Endothelial cell (in vitro differentiated cells): ENCODE measurements around the gene CFAP52. TPM values are rescaled to one million over a fixed set of nuclear protein-coding genes. Genes with fewer than 3 reads are reported as not detected.

Experiments
- DNase-seq: peaks from one replicate; pipeline ENCODE4 v3.0.0; 2021; ENCODE audit warnings: low spot score
- H3K27ac Mint-ChIP-seq: one replicate; pipeline ENCODE4 v1.8.0; 2021; ENCODE audit warnings: mixed read lengths, inconsistent platforms; ENCODE audit not compliant: unreplicated experiment
- H3K27me3 Mint-ChIP-seq: one replicate; pipeline ENCODE4 v1.8.0; 2021; ENCODE audit warnings: mild to moderate bottlenecking, moderate library complexity, mixed read lengths, inconsistent platforms; ENCODE audit not compliant: unreplicated experiment
- H3K36me3 Mint-ChIP-seq: one replicate; pipeline ENCODE4 v1.8.0; 2021; ENCODE audit warnings: mild to moderate bottlenecking, low read depth, mixed read lengths, inconsistent platforms; ENCODE audit not compliant: unreplicated experiment
- H3K4me1 Mint-ChIP-seq: one replicate; pipeline ENCODE4 v1.8.0; 2021; ENCODE audit warnings: mild to moderate bottlenecking, mixed read lengths, inconsistent platforms; ENCODE audit not compliant: unreplicated experiment
- H3K4me3 Mint-ChIP-seq: one replicate; pipeline ENCODE4 v1.8.0; 2021; ENCODE audit warnings: mild to moderate bottlenecking, mixed read lengths, inconsistent platforms; ENCODE audit not compliant: unreplicated experiment
- H3K9me3 Mint-ChIP-seq: one replicate; pipeline ENCODE4 v1.8.0; 2021; ENCODE audit warnings: mixed read lengths, inconsistent platforms; ENCODE audit not compliant: unreplicated experiment
- long read RNA-seq: library from polyadenylated mRNA; unstranded; transcript quantifications from one replicate; pipeline ENCODE4 v2.0.0, GENCODE V29; 2020; ENCODE audit not compliant: unreplicated experiment
- total RNA-seq: library from RNA; stranded (reverse); fragmentation: NEBNext Ultra II Directional; extraction: Animal tissue kit (Norgen Biotek cat#: 25700); gene quantifications from one replicate; pipeline ENCODE4 v1.2.1, GENCODE V29; 2021; ENCODE audit not compliant: unreplicated experiment
- TF ChIP-seq, protein P1 (sequence below): fragments of 200-600 bp; sonication (generic); IDR thresholded peaks from one replicate; pipeline ENCODE4 v1.5.0; 2021; ENCODE audit warnings: antibody characterized with exemption; ENCODE audit not compliant: unreplicated experiment

The CFAP52 gene, protein sequence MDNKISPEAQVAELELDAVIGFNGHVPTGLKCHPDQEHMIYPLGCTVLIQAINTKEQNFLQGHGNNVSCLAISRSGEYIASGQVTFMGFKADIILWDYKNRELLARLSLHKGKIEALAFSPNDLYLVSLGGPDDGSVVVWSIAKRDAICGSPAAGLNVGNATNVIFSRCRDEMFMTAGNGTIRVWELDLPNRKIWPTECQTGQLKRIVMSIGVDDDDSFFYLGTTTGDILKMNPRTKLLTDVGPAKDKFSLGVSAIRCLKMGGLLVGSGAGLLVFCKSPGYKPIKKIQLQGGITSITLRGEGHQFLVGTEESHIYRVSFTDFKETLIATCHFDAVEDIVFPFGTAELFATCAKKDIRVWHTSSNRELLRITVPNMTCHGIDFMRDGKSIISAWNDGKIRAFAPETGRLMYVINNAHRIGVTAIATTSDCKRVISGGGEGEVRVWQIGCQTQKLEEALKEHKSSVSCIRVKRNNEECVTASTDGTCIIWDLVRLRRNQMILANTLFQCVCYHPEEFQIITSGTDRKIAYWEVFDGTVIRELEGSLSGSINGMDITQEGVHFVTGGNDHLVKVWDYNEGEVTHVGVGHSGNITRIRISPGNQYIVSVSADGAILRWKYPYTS
- total RNA-seq = not detected
- long read RNA-seq = 0 reads

DNA sequence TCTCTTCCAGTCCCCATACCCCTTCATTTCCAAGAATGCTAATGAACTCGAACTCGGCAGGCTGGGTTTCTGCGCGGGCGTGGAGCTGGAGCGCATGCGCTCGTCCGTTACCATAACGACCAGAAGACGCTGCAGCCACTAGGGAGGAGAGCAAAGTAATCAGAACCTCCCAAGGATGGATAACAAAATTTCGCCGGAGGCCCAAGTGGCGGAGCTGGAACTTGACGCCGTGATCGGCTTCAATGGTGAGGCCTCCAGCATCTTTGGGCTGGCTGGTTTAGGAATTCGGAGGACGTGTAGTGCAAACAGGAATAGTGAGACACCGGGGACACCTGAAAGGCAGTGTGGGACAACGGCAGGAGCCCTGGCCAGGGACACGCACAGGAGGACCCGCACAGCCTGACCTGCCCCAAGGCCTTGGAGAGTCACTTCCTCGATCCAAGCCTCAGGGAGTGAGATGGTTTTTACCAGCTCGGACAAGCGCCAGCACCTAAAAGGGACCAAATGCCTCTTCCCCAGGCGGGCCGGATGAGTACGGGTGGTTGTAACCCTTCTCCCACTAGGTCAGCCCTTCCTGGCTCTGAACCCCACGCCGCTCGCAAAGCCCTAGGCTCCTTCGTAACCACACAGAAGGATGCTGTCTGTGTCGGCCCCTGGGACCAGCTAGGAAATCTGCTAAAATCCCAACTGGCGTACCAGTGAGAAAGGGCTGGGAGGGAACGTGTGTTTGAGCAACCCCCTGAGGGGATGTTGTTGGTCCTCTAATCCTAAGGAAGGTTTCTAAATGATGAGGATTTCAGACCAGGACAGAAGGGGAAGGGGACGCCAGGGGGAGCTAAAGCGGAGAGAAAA is at the start of gene CFAP52:
CFAP52 (plus strand) TSS at position 122 of the 852 bp plus-strand sequence; CDS start at position 176, 54 bp downstream.
- Mint-ChIP-seq H3K9me3 (no peaks in the 10 kb centered on the region), H3K27me3 (peaks cover 3% of the 10 kb centered on the region), H3K27ac (peak within 1 kb of the TSS; percentile 57), H3K36me3 (no peaks in the 10 kb centered on the region), H3K4me1 (peaks cover 11% of the 10 kb centered on the region), H3K4me3 (peak within 1 kb of the TSS; percentile 98)
- TF ChIP-seq, protein P1, sequence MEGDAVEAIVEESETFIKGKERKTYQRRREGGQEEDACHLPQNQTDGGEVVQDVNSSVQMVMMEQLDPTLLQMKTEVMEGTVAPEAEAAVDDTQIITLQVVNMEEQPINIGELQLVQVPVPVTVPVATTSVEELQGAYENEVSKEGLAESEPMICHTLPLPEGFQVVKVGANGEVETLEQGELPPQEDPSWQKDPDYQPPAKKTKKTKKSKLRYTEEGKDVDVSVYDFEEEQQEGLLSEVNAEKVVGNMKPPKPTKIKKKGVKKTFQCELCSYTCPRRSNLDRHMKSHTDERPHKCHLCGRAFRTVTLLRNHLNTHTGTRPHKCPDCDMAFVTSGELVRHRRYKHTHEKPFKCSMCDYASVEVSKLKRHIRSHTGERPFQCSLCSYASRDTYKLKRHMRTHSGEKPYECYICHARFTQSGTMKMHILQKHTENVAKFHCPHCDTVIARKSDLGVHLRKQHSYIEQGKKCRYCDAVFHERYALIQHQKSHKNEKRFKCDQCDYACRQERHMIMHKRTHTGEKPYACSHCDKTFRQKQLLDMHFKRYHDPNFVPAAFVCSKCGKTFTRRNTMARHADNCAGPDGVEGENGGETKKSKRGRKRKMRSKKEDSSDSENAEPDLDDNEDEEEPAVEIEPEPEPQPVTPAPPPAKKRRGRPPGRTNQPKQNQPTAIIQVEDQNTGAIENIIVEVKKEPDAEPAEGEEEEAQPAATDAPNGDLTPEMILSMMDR = peak; percentile 61
- peak; percentile 79 for DNase-seq

DNA sequence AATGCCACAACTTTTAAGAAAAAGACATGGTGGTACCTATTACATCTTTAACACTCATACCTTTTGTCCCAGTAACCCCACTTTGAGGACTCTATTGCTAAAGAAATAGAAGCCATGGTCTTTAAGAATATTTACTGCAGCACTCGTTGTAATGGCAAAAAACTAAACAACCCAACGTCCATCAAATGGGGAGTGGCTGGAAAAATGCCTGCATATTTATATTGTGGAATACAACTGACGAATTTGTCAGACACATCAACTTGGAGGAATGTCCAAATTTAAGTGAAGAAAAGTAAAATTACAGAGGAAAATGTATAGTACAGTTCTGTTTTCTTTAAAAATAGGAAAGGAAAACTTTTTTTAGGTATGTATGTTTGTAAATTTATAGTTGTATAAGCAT is 48.7 kb upstream of the CFAP52 start:
- DNase-seq = no peak
- Mint-ChIP-seq H3K9me3 (no peaks in the 10 kb centered on the region), H3K27ac (no peak overlapping the region), H3K27me3 (peaks cover 2% of the 10 kb centered on the region), H3K4me3 (no peak overlapping the region), H3K4me1 (no peaks in the 10 kb centered on the region), H3K36me3 (no peaks in the 10 kb centered on the region)
- TF ChIP-seq, protein P1 = no peak

DNA sequence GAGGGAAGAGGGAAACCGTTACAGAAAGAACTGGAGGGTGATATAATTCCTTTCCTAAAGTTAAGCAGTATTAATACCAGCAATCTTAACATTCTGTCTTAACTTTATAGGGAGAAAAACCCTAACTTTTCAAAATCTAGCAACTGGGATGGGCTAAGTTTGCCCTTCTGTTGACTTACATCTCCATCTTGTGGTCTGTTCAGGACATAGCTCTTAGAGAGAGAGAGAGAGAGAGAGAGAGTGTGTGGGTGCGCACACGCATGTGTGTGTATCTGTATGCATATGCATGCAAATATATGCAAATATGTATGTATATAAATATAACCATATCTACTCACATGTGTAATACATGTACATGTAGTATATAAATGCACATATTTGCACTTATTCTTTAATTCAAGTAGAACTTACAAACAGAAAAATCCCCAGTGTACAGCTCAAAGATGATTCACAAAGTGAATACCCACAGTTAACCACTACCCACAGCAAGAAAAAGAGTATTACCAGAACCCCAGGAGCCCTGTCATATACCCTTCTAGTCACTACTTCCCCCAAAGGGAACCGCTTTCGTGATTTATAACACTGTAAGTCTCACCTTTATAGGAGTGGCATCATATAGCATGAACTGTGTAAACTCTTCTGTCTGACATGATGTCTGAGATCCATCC is 47.3 kb upstream of the CFAP52 start:
- no peak for DNase-seq
- TF ChIP-seq, protein P1 = peak; percentile 13
- no peak overlapping the region for H3K27ac Mint-ChIP-seq
- no peaks in the 10 kb centered on the region for H3K36me3 Mint-ChIP-seq
- no peaks in the 10 kb centered on the region for H3K9me3 Mint-ChIP-seq
- peaks cover 2% of the 10 kb centered on the region for H3K27me3 Mint-ChIP-seq
- no peak overlapping the region for H3K4me3 Mint-ChIP-seq
- no peaks in the 10 kb centered on the region for H3K4me1 Mint-ChIP-seq

DNA sequence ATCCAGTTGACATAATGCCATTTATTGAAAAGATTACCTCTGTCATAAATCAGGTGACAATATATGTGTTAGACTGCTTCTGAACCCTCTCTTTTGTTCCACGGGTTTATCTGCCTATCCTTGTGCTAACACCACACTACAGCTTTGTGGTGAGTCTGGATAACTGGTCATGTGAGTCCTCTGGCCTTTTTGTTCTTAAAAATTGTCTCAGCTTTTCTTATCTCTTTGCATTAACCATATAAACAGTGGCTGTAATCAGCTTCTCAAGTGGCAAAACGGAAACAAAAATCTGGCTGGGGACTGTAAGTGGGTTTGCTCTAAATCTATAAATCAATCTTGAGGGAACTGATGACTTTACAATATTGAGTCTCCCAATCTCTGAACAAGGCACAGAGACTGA is 45.4 kb upstream of the CFAP52 start:
- no peak overlapping the region for H3K27ac Mint-ChIP-seq
- no peak overlapping the region for H3K4me3 Mint-ChIP-seq
- TF ChIP-seq, protein P1 = no peak
- H3K4me1 Mint-ChIP-seq = no peaks in the 10 kb centered on the region
- no peaks in the 10 kb centered on the region for H3K9me3 Mint-ChIP-seq
- peaks cover 2% of the 10 kb centered on the region for H3K27me3 Mint-ChIP-seq
- H3K36me3 Mint-ChIP-seq = no peaks in the 10 kb centered on the region
- no peak for DNase-seq
